SK-N-SH (cell line): ENCODE data around the gene HLA-DRB1. TPM values are rescaled to one million over a fixed set of nuclear protein-coding genes. Genes with fewer than 3 reads are reported as not detected.

Experiments
- CTCF ChIA-PET: fragments of 300-600, 350-600 bp; formaldehyde crosslinking; extraction: SDS; loops from one replicate; lab custom pipeline; 2021; lab: Yijun Ruan, JAX
- POLR2A ChIA-PET: fragments of 350-600 bp; sonication (Branson Sonifier 250); formaldehyde crosslinking; extraction: SDS; loops from one replicate; lab custom pipeline; 2020; ENCODE audit warnings: antibody characterized with exemption, inconsistent platforms; lab: Yijun Ruan, JAX
- DNase-seq: peaks from one replicate; pipeline ENCODE4 v3.0.0; 2012
- H2AFZ ChIP-seq: fragments of 200-600 bp; sonication (generic); 2 replicates; pipeline ENCODE4 v1.8.1; 2016; ENCODE audit warnings: antibody characterized with exemption, mild to moderate bottlenecking, low read depth
- H3F3A ChIP-seq: fragments of 200-600 bp; sonication (generic); replicated peaks from 2 replicates; pipeline ENCODE3; 2016; ENCODE audit warnings: antibody characterized with exemption, mild to moderate bottlenecking; ENCODE audit not compliant: insufficient read depth
- H3K27ac ChIP-seq, 2 experiments: fragments of 200-500 bp in 1 of 2; fragments of 200-600 bp in 1 of 2; sonication (Bioruptor generic) in 1 of 2; sonication (generic), shearing (Covaris generic) in 1 of 2; 2 replicates each; pipeline versions ENCODE4 v1.5.1 to v1.6.1; 2014 to 2016; ENCODE audit warnings: low read depth in 2 of 2, inconsistent platforms in 1 of 2, low read length in 1 of 2, mild to moderate bottlenecking in 1 of 2, mixed read lengths in 1 of 2
- H3K27me3 ChIP-seq: fragments of 200-600 bp; sonication (generic), shearing (Covaris generic); 2 replicates; pipeline ENCODE4 v1.6.1; 2016; ENCODE audit warnings: mixed run types; ENCODE audit not compliant: insufficient read depth
- H3K36me3 ChIP-seq, 2 experiments: fragments of 200-500 bp in 1 of 2; fragments of 200-600 bp in 1 of 2; sonication (Bioruptor generic) in 1 of 2; sonication (generic) in 1 of 2; replicated peaks in 1 of 2; 2 replicates each; pipeline versions ENCODE3 to v1.5.1; 2014 to 2016; ENCODE audit warnings: low read length in 1 of 2, mild to moderate bottlenecking in 1 of 2; ENCODE audit not compliant: insufficient read depth in 2 of 2, control insufficient read depth in 1 of 2
- H3K4me1 ChIP-seq, 2 experiments: fragments of 200-500 bp in 1 of 2; fragments of 200-600 bp in 1 of 2; sonication (Bioruptor generic) in 1 of 2; sonication (generic), shearing (Covaris generic) in 1 of 2; 2 replicates each; pipeline versions ENCODE4 v1.5.1 to v1.6.1; 2014 to 2016; ENCODE audit warnings: low read depth in 1 of 2, low read length in 1 of 2, mixed run types in 1 of 2; ENCODE audit not compliant: insufficient read depth in 2 of 2, control insufficient read depth in 1 of 2
- H3K4me2 ChIP-seq: fragments of 200-600 bp; sonication (generic), shearing (Covaris generic); 2 replicates; pipeline ENCODE4 v1.6.1; 2017; ENCODE audit warnings: mixed run types
- H3K4me3 ChIP-seq, 2 experiments: fragments of 200-500 bp in 1 of 2; fragments of 200-600 bp in 1 of 2; sonication (Bioruptor generic) in 1 of 2; sonication (generic), shearing (Covaris generic) in 1 of 2; 2 replicates each; pipeline versions ENCODE4 v1.5.1 to v1.8.1; 2014 to 2016; ENCODE audit warnings: low read depth in 2 of 2, inconsistent platforms in 1 of 2, low read length in 1 of 2, mild to moderate bottlenecking in 1 of 2, mixed read lengths in 1 of 2, moderate library complexity in 1 of 2
- H3K79me2 ChIP-seq: fragments of 200-600 bp; sonication (generic); 2 replicates; pipeline ENCODE4 v1.8.1; 2017; ENCODE audit warnings: mild to moderate bottlenecking; ENCODE audit not compliant: insufficient read depth
- H3K9ac ChIP-seq: fragments of 200-600 bp; sonication (generic); 2 replicates; pipeline ENCODE4 v1.6.1; 2017; ENCODE audit warnings: mixed run types
- H3K9me2 ChIP-seq: fragments of 200-600 bp; sonication (generic); 2 replicates; pipeline ENCODE4 v1.6.1; 2017; ENCODE audit warnings: mixed run types
- H3K9me3 ChIP-seq: fragments of 200-600 bp; sonication (generic); 2 replicates; pipeline ENCODE4 v1.6.1; 2017; ENCODE audit warnings: mixed run types, mild to moderate bottlenecking, moderate library complexity
- H4K20me1 ChIP-seq: fragments of 200-600 bp; sonication (generic); 2 replicates; pipeline ENCODE4 v1.6.1; 2017; ENCODE audit warnings: mild to moderate bottlenecking, mixed run types; ENCODE audit not compliant: insufficient read depth
- CTCF ChIP-seq: fragments of 200-600 bp; sonication (generic); IDR thresholded peaks from 2 replicates; pipeline ENCODE4 v1.6.1; 2017; ENCODE audit warnings: antibody characterized with exemption, mild to moderate bottlenecking, moderate library complexity
- EP300 ChIP-seq, 2 experiments: IDR thresholded peaks; 2 replicates each; pipeline versions ENCODE4 v1.4.0 to v1.6.1; 2012; ENCODE audit warnings: borderline replicate concordance in 1 of 2, low read depth in 1 of 2, low read length in 1 of 2
- EZH2phosphoT487 ChIP-seq: fragments of 200-600 bp; sonication (generic); IDR thresholded peaks from 2 replicates; pipeline ENCODE4 v1.6.1; 2017; ENCODE audit warnings: low read depth, mixed run types, mild to moderate bottlenecking, antibody characterized with exemption, moderate library complexity, borderline replicate concordance
- MAX ChIP-seq: IDR thresholded peaks from 2 replicates; pipeline ENCODE4 v1.4.0; 2012; ENCODE audit warnings: low read depth
- POLR2AphosphoS5 ChIP-seq: IDR thresholded peaks from 2 replicates; pipeline ENCODE4 v1.6.1; 2012; ENCODE audit warnings: low read depth, low read length
- RCOR1 ChIP-seq: fragments of 150-350 bp; IDR thresholded peaks from 2 replicates; pipeline ENCODE4 v1.6.1; 2017; ENCODE audit warnings: antibody characterized with exemption, low read length
- RFX5 ChIP-seq: IDR thresholded peaks from 2 replicates; pipeline ENCODE4 v1.6.1; 2012; ENCODE audit warnings: mild to moderate bottlenecking, improper control_type of control experiment, low read length
- RXRA ChIP-seq: IDR thresholded peaks from 2 replicates; pipeline ENCODE4 v1.4.0; 2012; ENCODE audit warnings: low read depth, mild to moderate bottlenecking, borderline replicate concordance
- WGBS: methylation state at CpG from one replicate; pipeline ENCODE4 v1.1.6; 2017; ENCODE audit warnings: low lambda C conversion rate; 5-methylcytosine and 5-hydroxymethylcytosine counted together
- polyA plus RNA-seq, 3 experiments: library from polyadenylated mRNA; depleted of rRNA; stranded (reverse); fragments of >200 nt; gene quantifications; 2 replicates each; pipeline ENCODE4 v1.2.3, GENCODE V29; 2012

HLA-DRB1 gene
- polyA plus RNA-seq, 1 of the 3 experiments (the other 2 are of a cell fraction) = not detected

GRCh38 chr6:32610682-32611296, 21.1 kb upstream of the HLA-DRB1 start:
- Histone ChIP-seq H2AFZ (no peak overlapping the region), H3K9me2 (no peaks in the 10 kb centered on the region), H3K9me3 (no peaks in the 10 kb centered on the region), H3K4me3 (no peak overlapping the region), H3K9ac (no peak overlapping the region), H3K4me1 (no peaks in the 10 kb centered on the region), H3K27me3 (no peaks in the 10 kb centered on the region), H3K27ac (no peak overlapping the region), H3F3A (no peaks in the 10 kb centered on the region), H3K79me2 (no peaks in the 10 kb centered on the region), H3K36me3 (no peaks in the 10 kb centered on the region), H4K20me1 (no peaks in the 10 kb centered on the region), H3K4me2 (no peak overlapping the region)
- TF ChIP-seq POLR2AphosphoS5 (no peak), CTCF (no peak), MAX (no peak), EZH2phosphoT487 (no peak), RXRA (no peak), EP300 (IDR thresholded peaks at IDR 0.05; ENCODE audit: borderline replicate concordance in 1 of 2, low read depth in 1 of 2, low read length in 1 of 2) (no peak)
- 2% methylated on average over 3 of the region's 3 CpGs for WGBS
- CTCF ChIA-PET = no interaction called here
- DNase-seq = no peak
- POLR2A ChIA-PET = no interaction called here

GRCh38 chr6:32609731-32610640, 20.3 kb upstream of the HLA-DRB1 start:
- TF ChIP-seq RCOR1 (no peak), RFX5 (peak; percentile 96)
- Histone ChIP-seq H3K9ac (no peak overlapping the region), H3K4me1 (no peaks in the 10 kb centered on the region), H3K9me3 (no peaks in the 10 kb centered on the region), H3K36me3 (no peaks in the 10 kb centered on the region), H3K27me3 (no peaks in the 10 kb centered on the region), H3K4me3 (no peak overlapping the region), H3K27ac (no peak overlapping the region), H3K9me2 (no peaks in the 10 kb centered on the region), H2AFZ (no peak overlapping the region), H3K4me2 (no peak overlapping the region), H3K79me2 (no peaks in the 10 kb centered on the region), H4K20me1 (no peaks in the 10 kb centered on the region), H3F3A (no peaks in the 10 kb centered on the region)
- under 1% methylated on average over 8 of the region's 8 CpGs for WGBS
- ChIA-PET POLR2A (no interaction called here), CTCF (no interaction called here)
- DNase-seq = peak; percentile 15
